Motor neuron (in vitro differentiated cells): Measurements from ENCODE around the gene ALDH1A1. TPM values are rescaled to one million over a fixed set of nuclear protein-coding genes. Genes with fewer than 3 reads are reported as not detected.
A peak's percentile ranks its signal among the peaks of the same experiment; 100 is the strongest.

ENCODE experiments used
- ATAC-seq, 8 experiments: fragments of 200-7000 bp; cut with Tn5 transposase; replicated peaks in 6 of 8; 2 replicates each; pipeline ENCODE4 v1.8.0; 2021; ENCODE audit warnings: mild to moderate bottlenecking in 8 of 8, moderate library complexity in 8 of 8
- H3K27ac ChIP-seq, 2 donors: fragments of 250-450 bp; sonication (Bioruptor Pico); 2 replicates each; pipeline ENCODE4 v1.9.0; 2021; ENCODE audit warnings: antibody characterized with exemption in 2 of 2, mild to moderate bottlenecking in 2 of 2, moderate library complexity in 1 of 2
- H3K4me1 ChIP-seq, 2 donors: fragments of 250-450 bp; sonication (Bioruptor Pico); replicated peaks in 1 of 2; 2 replicates each; pipeline ENCODE4 v1.6.1; 2021; ENCODE audit warnings: antibody characterized with exemption in 2 of 2, mild to moderate bottlenecking in 2 of 2, moderate library complexity in 1 of 2
- H3K4me3 ChIP-seq, 5 donors: fragments of 250-450 bp; sonication (Bioruptor Pico); 2 replicates each; pipeline ENCODE4 v1.9.0; 2021; ENCODE audit warnings: antibody characterized with exemption in 5 of 5, mild to moderate bottlenecking in 5 of 5, moderate library complexity in 4 of 5
- WGBS, 10 experiments: fragments of 450-650 bp; shearing (Covaris generic); methylation state at CpG; one replicate each; pipeline ENCODE4 v1.0.0; 2022; 5-methylcytosine and 5-hydroxymethylcytosine counted together
- in situ Hi-C, 9 experiments: fragments of 400-800 bp; cut with MboI; loops; one replicate each; pipeline ENCODE4 v1.15.0; 2021; ENCODE audit warnings: low sequenced_read_pairs in 9 of 9, low pct_unique_long_range_greater_than_20kb in 2 of 9; ENCODE audit not compliant: unreplicated experiment in 9 of 9
- total RNA-seq, 8 experiments: library from RNA; unstranded; fragments of 300-600 nt; gene quantifications; 2 replicates each; pipeline versions ENCODE4 v1.2.3 to v1.2.4, GENCODE V29; 2022

The ALDH1A1 gene
- 1 to 10 TPM in 1 of 8 experiments, under 1 TPM in 4, not detected in 3; 0.14 to 7.8 (median 0.31) TPM for total RNA-seq

- Histone ChIP-seq H3K4me3 (no peak within 1 kb of the TSS), H3K27ac (no peak within 1 kb of the TSS), H3K4me1 (no peaks in the 10 kb centered on the region)
- WGBS, 10 experiments: 24 to 86% (median 61%) methylated on average over 2 to 9 of the region's 9 CpGs
- in situ Hi-C loops: no loop called here
- ATAC-seq: no peak
These were observed at the start of gene ALDH1A1 for GRCh38 chr9:72952914-72953313. ALDH1A1 (minus strand) TSS chr9:72953053; CDS start chr9:72953000, 53 bp downstream.

- no peak for ATAC-seq
- 80 to 100% (median 96%) methylated on average over 1 to 3 of the region's 3 CpGs; no CpG with 5 or more reads in 1 of the 10 experiments for WGBS, 10 experiments
- Histone ChIP-seq H3K4me1 (no peaks in the 10 kb centered on the region), H3K4me3 (no peak overlapping the region), H3K27ac (no peak overlapping the region)
- in situ Hi-C loops: loop anchor here in 2 of 9 experiments (25.0 kb wide), 1 partner anchor 140 kb away; no protein-coding TSS in a partner anchor
These were observed 49.0 kb upstream of the ALDH1A1 start for GRCh38 chr9:73001860-73002259.

- Histone ChIP-seq H3K27ac (no peak overlapping the region), H3K4me1 (no peaks in the 10 kb centered on the region), H3K4me3 (no peak overlapping the region)
- 47 to 97% (median 84%) methylated on average over 1 to 4 of the region's 4 CpGs for WGBS, 10 experiments
- in situ Hi-C loops: no loop called here
- no peak for ATAC-seq
These were observed 45.5 kb upstream of the ALDH1A1 start for GRCh38 chr9:72998363-72998762.

- H3K4me1 ChIP-seq: no peaks in the 10 kb centered on the region
- ATAC-seq: peak in 1 of 8 experiments; percentile 84
- in situ Hi-C loops: no loop called here
- no peak overlapping the region for H3K4me3 ChIP-seq
- H3K27ac ChIP-seq: no peak overlapping the region
- WGBS, 10 experiments: 55 to 100% (median 87%) methylated on average over 1 to 8 of the region's 9 CpGs
These were observed 44.6 kb upstream of the ALDH1A1 start for GRCh38 chr9:72997387-72997995.

GRCh38 chr9:72996684-72997314, 43.9 kb upstream of the ALDH1A1 start:
- no peak overlapping the region for H3K4me3 ChIP-seq
- H3K4me1 ChIP-seq: no peaks in the 10 kb centered on the region
- H3K27ac ChIP-seq: no peak overlapping the region
- no peak for ATAC-seq
- in situ Hi-C loops: no loop called here

- H3K27ac ChIP-seq: no peak overlapping the region
- in situ Hi-C loops: no loop called here
- no peaks in the 10 kb centered on the region for H3K4me1 ChIP-seq
- no peak for ATAC-seq
- no peak overlapping the region for H3K4me3 ChIP-seq
- WGBS, 10 experiments: 30 to 100% (median 77%) methylated on average over 2 of the region's 2 CpGs; no CpG with 5 or more reads in 1 of the 10 experiments
These were observed 43.3 kb upstream of the ALDH1A1 start for GRCh38 chr9:72996114-72996513.

- H3K4me1 ChIP-seq: no peaks in the 10 kb centered on the region
- no peak overlapping the region for H3K4me3 ChIP-seq
- ATAC-seq: no peak
- in situ Hi-C loops: no loop called here
- H3K27ac ChIP-seq: no peak overlapping the region
- 72 to 97% (median 93%) methylated on average over 2 to 5 of the region's 5 CpGs for WGBS, 10 experiments
These were observed 42.5 kb upstream of the ALDH1A1 start for GRCh38 chr9:72995131-72996024.

- Histone ChIP-seq H3K4me3 (no peak overlapping the region), H3K27ac (no peak overlapping the region), H3K4me1 (no peaks in the 10 kb centered on the region)
- in situ Hi-C loops: no loop called here
- WGBS, 10 experiments: 75 to 100% (median 100%) methylated on average over 1 to 2 of the region's 2 CpGs
- no peak for ATAC-seq
These were observed 38.9 kb upstream of the ALDH1A1 start for GRCh38 chr9:72991772-72992171.

GRCh38 chr9:72990397-72991182, 37.7 kb upstream of the ALDH1A1 start:
- Histone ChIP-seq H3K4me3 (no peak overlapping the region), H3K27ac (no peak overlapping the region), H3K4me1 (no peaks in the 10 kb centered on the region)
- in situ Hi-C loops: no loop called here
- 83 to 100% (median 95%) methylated on average over 1 of the region's 1 CpG; no CpG with 5 or more reads in 4 of the 10 experiments for WGBS, 10 experiments
- no peak for ATAC-seq

GRCh38 chr9:72986522-72987116, 33.8 kb upstream of the ALDH1A1 start:
- Histone ChIP-seq H3K4me1 (no peaks in the 10 kb centered on the region), H3K27ac (no peak overlapping the region), H3K4me3 (no peak overlapping the region)
- in situ Hi-C loops: no loop called here
- no peak for ATAC-seq
- 67 to 100% (median 90%) methylated on average over 1 to 6 of the region's 6 CpGs for WGBS, 10 experiments

GRCh38 chr9:72985746-72986145, 32.9 kb upstream of the ALDH1A1 start:
- H3K4me3 ChIP-seq: no peak overlapping the region
- WGBS, 10 experiments: 58 to 100% (median 86%) methylated on average over 2 to 3 of the region's 3 CpGs
- H3K27ac ChIP-seq: no peak overlapping the region
- H3K4me1 ChIP-seq: no peaks in the 10 kb centered on the region
- ATAC-seq: no peak
- in situ Hi-C loops: no loop called here

GRCh38 chr9:72984991-72985390, 32.1 kb upstream of the ALDH1A1 start:
- Histone ChIP-seq H3K4me3 (no peak overlapping the region), H3K4me1 (no peaks in the 10 kb centered on the region), H3K27ac (no peak overlapping the region)
- ATAC-seq: peak in 3 of 8 experiments; percentile 51 to 84 (median 65)
- in situ Hi-C loops: no loop called here
- 0 to 100% (median 81%) methylated on average over 1 to 3 of the region's 3 CpGs; no CpG with 5 or more reads in 2 of the 10 experiments for WGBS, 10 experiments
